Measurements from ENCODE around the gene LRRC63. TPM values are rescaled to one million over a fixed set of nuclear protein-coding genes. Genes with fewer than 3 reads are reported as not detected.

Gene LRRC63
- total and polyA plus RNA-seq, 2 of the 4 experiments (the other 2 are of a cell fraction): not detected

- no peaks in the 10 kb centered on the region for H3K79me1 ChIP-seq (ENCODE audit: low read depth in 1 of 2, low read length in 2 of 2)
- no peak overlapping the region for H2AK9ac ChIP-seq (replicated peaks; ENCODE audit: low read depth, low read length, poor library complexity)
- no peaks in the 10 kb centered on the region for H3K9me1 ChIP-seq (ENCODE audit: insufficient read depth, low read length)
- POLR2A ChIA-PET (ENCODE audit: unreplicated experiment): no interaction called here
- H2BK120ac ChIP-seq (ENCODE audit: low read depth, low read length): no peak overlapping the region
- no peak overlapping the region for H3K4me3 ChIP-seq (ENCODE audit: insufficient read depth, low read depth, low read length)
- H3K4me2 ChIP-seq (ENCODE audit: low read depth, low read length): no peak overlapping the region
- CTCF ChIA-PET: interaction anchor here (0.6 to 0.9 kb wide), 2 partner anchors 76 to 1764 kb away, joined by 3 read pairs; no protein-coding TSS in a partner anchor
- H3K36me3 ChIP-seq (ENCODE audit: control insufficient read depth, insufficient read depth, low read length): no peaks in the 10 kb centered on the region
- in situ Hi-C loops (cut with MboI; ENCODE audit: low sequenced_read_pairs): no loop called here
- DNase-seq (no peak), ATAC-seq (ENCODE audit: low read depth) (no peak)
- H2AFZ ChIP-seq (replicated peaks; ENCODE audit: low read length, poor library complexity): no peak overlapping the region
- intact Hi-C loops (cut with micrococcal nuclease): no loop called here
- no TSS peak for BruUV-seq (replicated peaks)
- no peak overlapping the region for H3K4ac ChIP-seq (ENCODE audit: low read depth, low read length)
- no peaks in the 10 kb centered on the region for H4K20me1 ChIP-seq (ENCODE audit: insufficient read depth, low read length)
- H2AK5ac ChIP-seq (ENCODE audit: low read depth, low read length): no peak overlapping the region
- no peak overlapping the region for H4K5ac ChIP-seq (ENCODE audit: low read depth, low read length)
- no peak overlapping the region for H3K27ac ChIP-seq (ENCODE audit: insufficient read depth, low read length)
- no peaks in the 10 kb centered on the region for H3K9me3 ChIP-seq (ENCODE audit: control insufficient read depth, insufficient read depth, low read length)
- no peaks in the 10 kb centered on the region for H3K4me1 ChIP-seq (ENCODE audit: control insufficient read depth, insufficient read depth, low read length)
- dilution Hi-C loops (cut with HindIII; ENCODE audit: low sequenced_read_pairs, unreplicated experiment): no loop called here
- H3K23ac ChIP-seq (ENCODE audit: low read depth, low read length): no peak overlapping the region
- no peak overlapping the region for H4K8ac ChIP-seq (ENCODE audit: low read depth in 2 of 2, low read length in 2 of 2)
- 0% methylated on average over 1 of the region's 4 CpGs; no CpG with 5 or more reads in 1 of the 2 experiments for WGBS, 2 experiments (ENCODE audit: extremely low coverage in 2 of 2, insufficient read length in 1 of 2)
- H2BK5ac ChIP-seq (ENCODE audit: low read depth, low read length, poor library complexity, severe bottlenecking): no peak overlapping the region
- no peak overlapping the region for H3K14ac ChIP-seq (replicated peaks; ENCODE audit: low read depth, low read length)
- TF ChIP-seq ELK1 (IDR thresholded peaks at IDR 0.05; ENCODE audit: borderline replicate concordance, low read depth, low read length) (no peak), CHD1 (IDR thresholded peaks at IDR 0.05; ENCODE audit: low read depth, low read length) (no peak), MAFK (IDR thresholded peaks at IDR 0.05; ENCODE audit: low read depth, low read length) (no peak), MAZ (IDR thresholded peaks at IDR 0.05; ENCODE audit: borderline replicate concordance, low read depth, low read length) (no peak)
- peaks cover 2% of the 10 kb centered on the region; the same call in 1 of the 2 replicates for H3K27me3 ChIP-seq (ENCODE audit: control insufficient read depth, insufficient read depth, low read length)
- H4K91ac ChIP-seq (ENCODE audit: insufficient read depth, low read depth, low read length): no peak overlapping the region
- no peak overlapping the region for H3K9ac ChIP-seq (ENCODE audit: low read depth, low read length)
- no peak overlapping the region for H2BK20ac ChIP-seq (ENCODE audit: low read depth, low read length)
- no peak overlapping the region for H3K18ac ChIP-seq (ENCODE audit: low read depth, low read length)
- no peak overlapping the region for H3K56ac ChIP-seq (ENCODE audit: extremely low read depth, insufficient read depth, low read length)
- no peak overlapping the region for H2BK15ac ChIP-seq (ENCODE audit: low read depth, low read length)
Observed at GRCh38 chr13:46289260-46289955, 77.7 kb downstream of the LRRC63 start.
